Measurements from ENCODE around the gene PLCH1.

The PLCH1 gene, protein sequence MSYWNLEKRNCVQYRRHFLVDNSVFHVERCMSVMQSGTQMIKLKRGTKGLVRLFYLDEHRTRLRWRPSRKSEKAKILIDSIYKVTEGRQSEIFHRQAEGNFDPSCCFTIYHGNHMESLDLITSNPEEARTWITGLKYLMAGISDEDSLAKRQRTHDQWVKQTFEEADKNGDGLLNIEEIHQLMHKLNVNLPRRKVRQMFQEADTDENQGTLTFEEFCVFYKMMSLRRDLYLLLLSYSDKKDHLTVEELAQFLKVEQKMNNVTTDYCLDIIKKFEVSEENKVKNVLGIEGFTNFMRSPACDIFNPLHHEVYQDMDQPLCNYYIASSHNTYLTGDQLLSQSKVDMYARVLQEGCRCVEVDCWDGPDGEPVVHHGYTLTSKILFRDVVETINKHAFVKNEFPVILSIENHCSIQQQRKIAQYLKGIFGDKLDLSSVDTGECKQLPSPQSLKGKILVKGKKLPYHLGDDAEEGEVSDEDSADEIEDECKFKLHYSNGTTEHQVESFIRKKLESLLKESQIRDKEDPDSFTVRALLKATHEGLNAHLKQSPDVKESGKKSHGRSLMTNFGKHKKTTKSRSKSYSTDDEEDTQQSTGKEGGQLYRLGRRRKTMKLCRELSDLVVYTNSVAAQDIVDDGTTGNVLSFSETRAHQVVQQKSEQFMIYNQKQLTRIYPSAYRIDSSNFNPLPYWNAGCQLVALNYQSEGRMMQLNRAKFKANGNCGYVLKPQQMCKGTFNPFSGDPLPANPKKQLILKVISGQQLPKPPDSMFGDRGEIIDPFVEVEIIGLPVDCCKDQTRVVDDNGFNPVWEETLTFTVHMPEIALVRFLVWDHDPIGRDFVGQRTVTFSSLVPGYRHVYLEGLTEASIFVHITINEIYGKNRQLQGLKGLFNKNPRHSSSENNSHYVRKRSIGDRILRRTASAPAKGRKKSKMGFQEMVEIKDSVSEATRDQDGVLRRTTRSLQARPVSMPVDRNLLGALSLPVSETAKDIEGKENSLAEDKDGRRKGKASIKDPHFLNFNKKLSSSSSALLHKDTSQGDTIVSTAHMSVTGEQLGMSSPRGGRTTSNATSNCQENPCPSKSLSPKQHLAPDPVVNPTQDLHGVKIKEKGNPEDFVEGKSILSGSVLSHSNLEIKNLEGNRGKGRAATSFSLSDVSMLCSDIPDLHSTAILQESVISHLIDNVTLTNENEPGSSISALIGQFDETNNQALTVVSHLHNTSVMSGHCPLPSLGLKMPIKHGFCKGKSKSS (N-terminal part only)

DNA sequence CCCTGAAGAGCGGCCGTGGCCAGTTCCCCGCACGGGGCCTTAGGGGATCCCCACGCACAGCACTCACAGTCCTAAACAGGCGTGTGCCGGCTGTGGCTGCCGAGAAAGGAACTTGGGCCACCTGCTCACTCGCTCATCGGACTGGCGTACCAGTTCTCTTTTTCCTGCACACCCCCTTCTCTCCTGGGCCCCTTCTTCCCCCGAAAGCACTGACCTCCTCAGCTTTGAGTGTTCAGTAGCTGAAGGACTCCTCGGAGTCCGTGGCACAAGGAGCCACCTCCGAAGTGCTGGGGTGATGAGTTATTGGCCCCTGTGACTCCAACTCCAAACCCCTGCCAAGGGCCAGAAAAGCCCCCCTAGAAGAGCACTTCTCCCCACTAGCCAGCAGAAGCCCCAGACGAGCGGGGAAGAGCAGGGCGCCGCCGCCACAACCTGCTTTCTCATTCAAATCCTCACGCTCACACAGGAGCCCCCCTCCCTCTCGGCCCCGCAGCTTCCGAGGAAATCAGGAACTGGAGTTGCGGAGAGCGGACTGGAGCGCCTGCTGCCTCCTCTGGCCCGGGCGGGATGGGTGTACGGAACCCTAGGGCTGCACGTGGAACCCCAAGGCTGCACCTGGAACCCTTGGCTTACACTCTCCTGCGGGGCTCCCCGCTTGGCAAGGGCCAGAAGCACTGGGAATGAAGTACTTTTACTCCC, at the start of gene PLCH1:
Gene PLCH1, minus strand, starts transcription at position 446 of the 699 bp plus-strand sequence. CDS start 40,847 bp downstream, outside the sequence.
- Histone ChIP-seq H3K27me3 (replicated peaks; ENCODE audit: control insufficient read depth, insufficient read depth, low read length) (peaks cover 2% of the 10 kb centered on the region), H3K36me3 (ENCODE audit: control insufficient read depth, insufficient read depth, low read length, severe bottlenecking) (no peaks in the 10 kb centered on the region), H3K9me3 (ENCODE audit: control insufficient read depth, low read length) (no peaks in the 10 kb centered on the region), H3K4me1 (ENCODE audit: control insufficient read depth, insufficient read depth, low read length) (peaks cover 35% of the 10 kb centered on the region), H3K4me3 (ENCODE audit: low read length) (peak within 1 kb of the TSS; percentile 84), H3K9ac (ENCODE audit: low read length) (peak within 1 kb of the TSS; percentile 62)
- peak; percentile 76 for DNase-seq (ENCODE audit: low read depth)

DNA sequence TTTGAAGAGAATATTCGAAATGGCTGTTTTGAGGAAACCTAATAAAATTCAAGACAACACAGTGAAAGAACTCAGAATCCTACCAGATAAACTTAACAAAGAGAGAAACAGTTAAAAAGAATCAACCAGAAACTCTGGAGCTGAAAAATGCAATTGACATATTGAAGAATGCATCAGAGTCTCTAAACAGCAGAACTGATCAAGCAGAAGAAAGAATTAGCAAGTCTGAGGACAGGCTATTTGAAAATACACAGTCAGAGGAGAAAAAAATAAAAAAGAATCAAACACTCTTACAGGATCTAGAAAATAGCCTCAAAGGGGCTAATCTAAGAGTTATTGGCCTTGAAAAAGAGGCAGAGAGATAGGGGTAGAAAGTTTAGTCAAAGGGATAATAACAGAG, 47.7 kb upstream of the PLCH1 start:
- DNase-seq (ENCODE audit: low read depth), result no peak
- H3K36me3 ChIP-seq (ENCODE audit: control insufficient read depth, insufficient read depth, low read length, severe bottlenecking), result peaks cover 8% of the 10 kb centered on the region
- H3K4me1 ChIP-seq (ENCODE audit: control insufficient read depth, insufficient read depth, low read length), result no peaks in the 10 kb centered on the region
- no peak overlapping the region for H3K9ac ChIP-seq (ENCODE audit: low read length)
- no peaks in the 10 kb centered on the region for H3K27me3 ChIP-seq (replicated peaks; ENCODE audit: control insufficient read depth, insufficient read depth, low read length)
- no peak overlapping the region for H3K4me3 ChIP-seq (ENCODE audit: low read length)
- peaks cover 3% of the 10 kb centered on the region for H3K9me3 ChIP-seq (ENCODE audit: control insufficient read depth, low read length)

DNA sequence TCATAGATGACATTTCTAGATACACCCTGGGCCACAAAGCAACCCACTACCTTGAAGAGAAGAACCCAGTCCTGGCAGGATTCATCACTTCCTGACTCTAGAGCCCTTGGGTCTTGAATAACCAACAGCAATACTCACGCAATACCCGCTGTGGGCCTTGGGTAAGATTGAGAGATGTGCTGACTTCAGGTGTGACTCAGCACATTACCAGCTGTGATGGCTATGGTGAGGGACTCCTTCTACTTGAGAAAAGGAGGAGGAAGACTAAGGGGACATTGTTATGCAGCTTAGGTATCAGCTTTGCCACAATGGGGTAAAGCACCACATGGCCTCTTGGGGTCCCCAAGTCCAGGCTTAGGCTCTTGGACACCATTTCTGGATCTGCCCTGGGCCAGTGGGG, 46.3 kb upstream of the PLCH1 start:
- H3K4me1 ChIP-seq (ENCODE audit: control insufficient read depth, insufficient read depth, low read length), result no peaks in the 10 kb centered on the region
- H3K4me3 ChIP-seq (ENCODE audit: low read length), result no peak overlapping the region
- no peaks in the 10 kb centered on the region for H3K9me3 ChIP-seq (ENCODE audit: control insufficient read depth, low read length)
- H3K36me3 ChIP-seq (ENCODE audit: control insufficient read depth, insufficient read depth, low read length, severe bottlenecking), result peaks cover 5% of the 10 kb centered on the region
- DNase-seq (ENCODE audit: low read depth), result no peak
- H3K9ac ChIP-seq (ENCODE audit: low read length), result no peak overlapping the region
- no peaks in the 10 kb centered on the region for H3K27me3 ChIP-seq (replicated peaks; ENCODE audit: control insufficient read depth, insufficient read depth, low read length)

DNA sequence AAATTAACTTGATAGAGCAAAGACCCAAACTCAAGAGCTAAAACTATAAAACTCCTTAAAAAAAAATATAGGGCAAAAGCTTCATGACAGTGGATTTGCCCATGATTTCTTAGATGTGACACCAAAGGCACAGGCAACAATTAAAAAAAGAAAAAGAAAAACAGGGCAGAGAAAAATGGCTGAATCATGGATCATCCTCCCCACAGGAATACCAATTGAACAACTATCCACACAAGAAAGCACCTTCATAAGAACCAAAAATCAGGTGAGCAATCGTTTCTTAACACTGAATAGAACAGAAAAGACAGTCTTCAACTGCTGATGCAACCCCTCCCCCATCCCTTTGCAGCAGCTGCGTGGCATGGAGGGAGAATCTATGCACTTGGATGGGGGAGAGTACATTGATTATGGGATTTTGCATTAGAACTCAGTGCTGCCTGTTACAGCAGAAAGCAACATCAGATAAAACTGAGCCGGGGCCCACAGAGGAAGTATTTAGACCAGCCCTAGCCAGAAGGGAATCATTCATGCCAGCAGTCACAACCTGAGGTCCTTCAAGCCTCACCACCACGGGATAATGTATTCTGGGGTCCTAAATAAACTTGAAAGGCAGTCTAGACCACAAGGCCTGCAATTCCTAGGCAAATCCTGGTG, 45.5 kb upstream of the PLCH1 start:
- no peaks in the 10 kb centered on the region for H3K27me3 ChIP-seq (replicated peaks; ENCODE audit: control insufficient read depth, insufficient read depth, low read length)
- no peaks in the 10 kb centered on the region for H3K4me1 ChIP-seq (ENCODE audit: control insufficient read depth, insufficient read depth, low read length)
- H3K4me3 ChIP-seq (ENCODE audit: low read length), result no peak overlapping the region
- peaks cover 5% of the 10 kb centered on the region for H3K36me3 ChIP-seq (ENCODE audit: control insufficient read depth, insufficient read depth, low read length, severe bottlenecking)
- no peaks in the 10 kb centered on the region for H3K9me3 ChIP-seq (ENCODE audit: control insufficient read depth, low read length)
- no peak for DNase-seq (ENCODE audit: low read depth)
- H3K9ac ChIP-seq (ENCODE audit: low read length), result no peak overlapping the region

DNA sequence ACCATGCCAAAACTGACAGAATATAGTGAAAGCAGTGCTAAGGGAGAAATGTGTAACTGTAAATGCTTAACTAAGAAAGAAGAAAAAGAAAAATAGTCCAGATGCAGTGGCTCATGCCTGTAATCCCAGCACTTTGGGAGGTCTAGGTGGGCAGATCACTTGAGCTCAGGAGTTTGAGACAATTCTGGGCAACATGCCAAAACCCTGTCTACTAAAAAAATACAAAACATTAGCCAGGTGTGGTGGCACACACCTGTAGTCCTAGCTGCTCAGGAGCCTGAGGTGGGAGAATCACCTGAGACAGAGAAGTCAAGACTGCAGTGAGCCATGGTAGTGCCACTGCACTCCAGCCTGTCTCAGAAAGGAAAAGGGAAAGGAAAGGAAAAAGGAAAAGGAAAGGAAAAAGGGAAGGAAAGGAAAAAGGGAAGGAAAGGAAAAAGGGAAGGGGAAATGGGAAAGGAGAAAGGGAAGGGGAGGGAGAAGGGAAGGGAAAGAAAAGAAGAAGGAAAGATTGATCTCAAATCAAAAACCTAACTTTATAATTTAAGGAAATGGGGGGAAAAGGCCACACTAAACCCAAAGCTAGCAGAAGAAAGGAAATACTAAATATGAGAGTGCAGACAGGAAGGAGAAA, 40.9 kb upstream of the PLCH1 start:
- Histone ChIP-seq H3K4me3 (ENCODE audit: low read length) (no peak overlapping the region), H3K4me1 (ENCODE audit: control insufficient read depth, insufficient read depth, low read length) (no peaks in the 10 kb centered on the region), H3K9ac (ENCODE audit: low read length) (no peak overlapping the region), H3K36me3 (ENCODE audit: control insufficient read depth, insufficient read depth, low read length, severe bottlenecking) (peaks cover 5% of the 10 kb centered on the region), H3K27me3 (replicated peaks; ENCODE audit: control insufficient read depth, insufficient read depth, low read length) (no peaks in the 10 kb centered on the region), H3K9me3 (ENCODE audit: control insufficient read depth, low read length) (peaks cover 8% of the 10 kb centered on the region)
- no peak for DNase-seq (ENCODE audit: low read depth)

DNA sequence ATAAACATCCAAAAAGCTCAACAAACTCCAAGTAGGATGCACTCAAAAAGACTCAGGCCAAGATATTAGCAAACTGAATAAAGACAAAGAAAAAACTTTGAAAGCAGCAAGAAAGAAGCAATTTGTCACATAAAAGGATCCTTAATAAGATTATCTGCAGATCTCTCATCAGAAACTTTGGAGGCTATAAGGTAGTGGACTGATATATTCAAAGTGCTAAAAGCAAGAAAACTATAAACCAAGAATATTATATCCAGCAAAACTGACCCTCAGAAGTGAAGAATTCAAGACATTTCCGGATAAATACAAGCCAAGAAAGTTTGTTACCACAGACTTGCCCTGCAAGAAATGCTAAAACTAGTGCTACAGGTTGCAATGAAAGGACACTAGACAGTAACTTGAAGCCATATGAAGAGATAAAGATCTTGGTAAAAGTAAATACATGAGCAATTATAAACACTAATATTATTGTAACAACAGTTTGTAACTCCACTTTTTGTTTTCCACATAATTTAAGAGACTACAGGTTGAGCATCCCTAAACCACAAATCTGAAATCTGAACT, 37.6 kb upstream of the PLCH1 start:
- Histone ChIP-seq H3K27me3 (replicated peaks; ENCODE audit: control insufficient read depth, insufficient read depth, low read length) (no peaks in the 10 kb centered on the region), H3K4me1 (ENCODE audit: control insufficient read depth, insufficient read depth, low read length) (peaks cover 17% of the 10 kb centered on the region), H3K9me3 (ENCODE audit: control insufficient read depth, low read length) (peaks cover 8% of the 10 kb centered on the region), H3K4me3 (ENCODE audit: low read length) (no peak overlapping the region), H3K9ac (ENCODE audit: low read length) (no peak overlapping the region), H3K36me3 (ENCODE audit: control insufficient read depth, insufficient read depth, low read length, severe bottlenecking) (peaks cover 5% of the 10 kb centered on the region)
- no peak for DNase-seq (ENCODE audit: low read depth)

DNA sequence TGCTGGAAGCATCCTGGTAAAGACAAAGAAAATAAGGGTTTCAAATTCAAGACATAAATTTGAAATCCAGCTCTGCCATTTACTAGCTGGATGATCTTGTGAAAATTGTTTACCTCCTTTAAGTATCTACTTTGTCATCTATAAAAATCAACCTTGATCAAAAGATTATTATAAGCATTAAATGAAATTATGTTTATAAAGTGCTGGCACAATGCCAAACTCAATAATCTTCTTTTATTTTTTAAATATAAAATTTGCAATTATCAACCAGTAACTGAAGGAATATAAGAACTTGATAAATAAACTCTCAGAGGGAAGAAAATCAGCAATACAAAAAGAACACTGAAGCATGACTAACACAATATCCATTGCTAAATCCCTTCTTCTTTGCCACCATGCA, 35.4 kb upstream of the PLCH1 start:
- Histone ChIP-seq H3K9me3 (ENCODE audit: control insufficient read depth, low read length) (peaks cover 8% of the 10 kb centered on the region), H3K27me3 (replicated peaks; ENCODE audit: control insufficient read depth, insufficient read depth, low read length) (no peaks in the 10 kb centered on the region), H3K4me1 (ENCODE audit: control insufficient read depth, insufficient read depth, low read length) (peaks cover 17% of the 10 kb centered on the region), H3K36me3 (ENCODE audit: control insufficient read depth, insufficient read depth, low read length, severe bottlenecking) (peaks cover 5% of the 10 kb centered on the region), H3K9ac (ENCODE audit: low read length) (no peak overlapping the region), H3K4me3 (ENCODE audit: low read length) (no peak overlapping the region)
- no peak for DNase-seq (ENCODE audit: low read depth)

DNA sequence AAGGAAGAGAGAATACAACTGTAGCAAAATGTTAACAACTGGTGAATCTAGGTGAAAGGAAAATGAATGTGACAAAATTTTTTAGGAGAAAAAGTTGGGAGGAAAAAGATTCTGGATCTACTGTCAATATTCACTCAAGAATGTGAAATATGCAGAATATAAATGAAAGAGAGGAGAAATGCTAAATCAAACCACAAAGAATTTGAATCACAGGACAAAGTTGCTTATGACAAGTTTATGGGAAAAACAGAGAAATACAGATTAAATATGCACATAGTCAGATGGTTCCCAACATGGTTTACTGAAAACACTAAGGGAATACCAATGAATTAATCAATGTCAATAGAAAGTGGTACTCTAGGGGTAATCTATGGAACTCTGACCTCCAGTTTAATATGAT, 33.6 kb upstream of the PLCH1 start:
- Histone ChIP-seq H3K27me3 (replicated peaks; ENCODE audit: control insufficient read depth, insufficient read depth, low read length) (no peaks in the 10 kb centered on the region), H3K4me1 (ENCODE audit: control insufficient read depth, insufficient read depth, low read length) (peaks cover 17% of the 10 kb centered on the region), H3K36me3 (ENCODE audit: control insufficient read depth, insufficient read depth, low read length, severe bottlenecking) (peaks cover 5% of the 10 kb centered on the region), H3K9me3 (ENCODE audit: control insufficient read depth, low read length) (peaks cover 8% of the 10 kb centered on the region), H3K9ac (ENCODE audit: low read length) (no peak overlapping the region), H3K4me3 (ENCODE audit: low read length) (peak overlapping the region; percentile 28)
- peak; percentile 51 for DNase-seq (ENCODE audit: low read depth)

DNA sequence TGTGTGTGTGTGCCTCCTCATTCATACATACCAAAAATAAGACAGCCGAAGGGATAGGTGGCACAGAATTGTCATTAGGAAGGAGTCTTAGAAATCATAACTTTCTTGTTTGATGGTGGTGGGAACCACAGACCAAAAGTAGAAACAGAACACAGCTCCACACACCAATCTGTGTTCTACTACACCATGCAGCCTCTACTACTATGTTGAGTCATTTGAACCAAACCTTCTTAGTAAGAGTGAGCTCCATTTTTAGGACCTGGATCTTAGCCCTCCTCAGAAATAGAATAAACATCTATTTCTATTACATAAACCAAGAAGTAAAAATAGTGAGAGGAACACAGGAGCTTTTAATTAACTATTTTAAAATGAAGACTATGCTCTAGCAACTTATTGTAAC, 27.9 kb upstream of the PLCH1 start:
- DNase-seq (ENCODE audit: low read depth), result no peak
- Histone ChIP-seq H3K9ac (ENCODE audit: low read length) (no peak overlapping the region), H3K36me3 (ENCODE audit: control insufficient read depth, insufficient read depth, low read length, severe bottlenecking) (no peaks in the 10 kb centered on the region), H3K27me3 (replicated peaks; ENCODE audit: control insufficient read depth, insufficient read depth, low read length) (no peaks in the 10 kb centered on the region), H3K4me3 (ENCODE audit: low read length) (no peak overlapping the region), H3K4me1 (ENCODE audit: control insufficient read depth, insufficient read depth, low read length) (peaks cover 4% of the 10 kb centered on the region), H3K9me3 (ENCODE audit: control insufficient read depth, low read length) (no peaks in the 10 kb centered on the region)

DNA sequence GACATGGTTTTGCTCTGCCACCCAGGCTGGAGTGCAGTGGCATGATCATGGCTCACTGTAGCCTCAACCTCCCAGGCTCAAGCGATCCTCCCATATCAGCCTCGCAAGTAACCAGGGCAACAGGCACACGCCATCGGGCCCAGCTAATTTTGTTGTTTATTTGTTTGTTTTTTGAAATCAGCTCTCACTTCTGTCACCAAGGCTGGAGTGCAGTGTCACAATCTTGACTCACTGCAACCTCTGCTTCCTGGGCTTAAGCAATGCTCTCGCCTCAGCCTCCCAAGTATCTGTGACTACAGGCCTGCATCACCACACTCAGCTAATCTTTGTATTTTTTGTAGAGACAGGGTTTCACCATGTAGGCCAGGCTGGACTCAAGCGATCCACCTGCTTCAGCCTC, 26.3 kb upstream of the PLCH1 start:
- H3K9me3 ChIP-seq (ENCODE audit: control insufficient read depth, low read length), result no peaks in the 10 kb centered on the region
- H3K9ac ChIP-seq (ENCODE audit: low read length), result no peak overlapping the region
- no peaks in the 10 kb centered on the region for H3K4me1 ChIP-seq (ENCODE audit: control insufficient read depth, insufficient read depth, low read length)
- H3K4me3 ChIP-seq (ENCODE audit: low read length), result no peak overlapping the region
- no peak for DNase-seq (ENCODE audit: low read depth)
- no peaks in the 10 kb centered on the region for H3K36me3 ChIP-seq (ENCODE audit: control insufficient read depth, insufficient read depth, low read length, severe bottlenecking)
- no peaks in the 10 kb centered on the region for H3K27me3 ChIP-seq (replicated peaks; ENCODE audit: control insufficient read depth, insufficient read depth, low read length)

Data from adipocyte (in vitro differentiated cells).